ENCODE data around the gene NCLN. TPM values are rescaled to one million over a fixed set of nuclear protein-coding genes. Genes with fewer than 3 reads are reported as not detected.
"Not testable (repeated sequence)": the region's sequence is repeated elsewhere in the genome, so short reads cannot be mapped to it uniquely, and the experiment has no call there.

NCLN gene
- total RNA-seq, 4 donors from 2014 or later, result 27.1 to 83.4 (median 38.2) TPM

- DNase-seq (ENCODE audit: low spot score in 2 of 2), result no peak
- H3K4me1 ChIP-seq, result no peaks in the 10 kb centered on the region
- no peak overlapping the region for H3K4me3 ChIP-seq
- TF ChIP-seq POLR2A (IDR thresholded peaks at IDR 0.05) (no peak), EP300 (IDR thresholded peaks at IDR 0.05) (no peak)
- TF ChIP-seq, protein P1, sequence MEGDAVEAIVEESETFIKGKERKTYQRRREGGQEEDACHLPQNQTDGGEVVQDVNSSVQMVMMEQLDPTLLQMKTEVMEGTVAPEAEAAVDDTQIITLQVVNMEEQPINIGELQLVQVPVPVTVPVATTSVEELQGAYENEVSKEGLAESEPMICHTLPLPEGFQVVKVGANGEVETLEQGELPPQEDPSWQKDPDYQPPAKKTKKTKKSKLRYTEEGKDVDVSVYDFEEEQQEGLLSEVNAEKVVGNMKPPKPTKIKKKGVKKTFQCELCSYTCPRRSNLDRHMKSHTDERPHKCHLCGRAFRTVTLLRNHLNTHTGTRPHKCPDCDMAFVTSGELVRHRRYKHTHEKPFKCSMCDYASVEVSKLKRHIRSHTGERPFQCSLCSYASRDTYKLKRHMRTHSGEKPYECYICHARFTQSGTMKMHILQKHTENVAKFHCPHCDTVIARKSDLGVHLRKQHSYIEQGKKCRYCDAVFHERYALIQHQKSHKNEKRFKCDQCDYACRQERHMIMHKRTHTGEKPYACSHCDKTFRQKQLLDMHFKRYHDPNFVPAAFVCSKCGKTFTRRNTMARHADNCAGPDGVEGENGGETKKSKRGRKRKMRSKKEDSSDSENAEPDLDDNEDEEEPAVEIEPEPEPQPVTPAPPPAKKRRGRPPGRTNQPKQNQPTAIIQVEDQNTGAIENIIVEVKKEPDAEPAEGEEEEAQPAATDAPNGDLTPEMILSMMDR (IDR thresholded peaks at IDR 0.05), result no peak
- no peak overlapping the region for H3K27ac ChIP-seq
- 89 to 94% methylated on average over 34 to 40 of the region's 43 CpGs for WGBS, 2 donors
- peaks cover 0 to 87% (median 0%) of the 10 kb centered on the region in 3 donors for H3K36me3 ChIP-seq
- H3K9me3 ChIP-seq, result no peaks in the 10 kb centered on the region
- H3K27me3 ChIP-seq, result no peaks in the 10 kb centered on the region
Observed at GRCh38 chr19:3198901-3199700, 13.4 kb downstream of the NCLN start.

GRCh38 chr19:3201072-3201700, 15.5 kb downstream of the NCLN start:
- Histone ChIP-seq H3K4me3 (no peak overlapping the region), H3K36me3 (peaks cover 0 to 94% (median 2%) of the 10 kb centered on the region in 3 donors), H3K9me3 (no peaks in the 10 kb centered on the region), H3K27ac (no peak overlapping the region), H3K27me3 (no peaks in the 10 kb centered on the region), H3K4me1 (no peaks in the 10 kb centered on the region)
- WGBS, 2 donors, result 88 to 89% methylated on average over 16 to 39 of the region's 39 CpGs
- DNase-seq (ENCODE audit: low spot score in 2 of 2), result no peak
- no peak for TF ChIP-seq POLR2A (IDR thresholded peaks at IDR 0.05)
- TF ChIP-seq EP300 (IDR thresholded peaks at IDR 0.05), result no peak
- TF ChIP-seq, protein P1 (IDR thresholded peaks at IDR 0.05), result no peak

- WGBS, 2 donors, result 91 to 92% methylated on average over 13 of the region's 14 CpGs
- H3K9me3 ChIP-seq, result no peaks in the 10 kb centered on the region
- H3K4me1 ChIP-seq, result no peaks in the 10 kb centered on the region
- H3K4me3 ChIP-seq, result no peak overlapping the region
- H3K36me3 ChIP-seq, result peaks cover 0 to 94% (median 7%) of the 10 kb centered on the region in 3 donors
- no peak for DNase-seq (ENCODE audit: low spot score in 2 of 2)
- H3K27me3 ChIP-seq, result no peaks in the 10 kb centered on the region
- no peak overlapping the region for H3K27ac ChIP-seq
- TF ChIP-seq POLR2A (IDR thresholded peaks at IDR 0.05) (no peak), EP300 (IDR thresholded peaks at IDR 0.05) (no peak)
- TF ChIP-seq, protein P1 (IDR thresholded peaks at IDR 0.05), result no peak
Observed at GRCh38 chr19:3201911-3202310, 16.2 kb downstream of the NCLN start.

- Histone ChIP-seq H3K9me3 (no peaks in the 10 kb centered on the region), H3K36me3 (peaks cover 0 to 94% (median 8%) of the 10 kb centered on the region in 3 donors), H3K27me3 (no peaks in the 10 kb centered on the region), H3K27ac (no peak overlapping the region), H3K4me1 (no peaks in the 10 kb centered on the region), H3K4me3 (no peak overlapping the region)
- WGBS, 2 donors, result 86 to 87% methylated on average over 11 to 12 of the region's 12 CpGs
- TF ChIP-seq POLR2A (IDR thresholded peaks at IDR 0.05) (no peak), EP300 (IDR thresholded peaks at IDR 0.05) (no peak)
- TF ChIP-seq, protein P1 (IDR thresholded peaks at IDR 0.05), result no peak
- no peak for DNase-seq (ENCODE audit: low spot score in 2 of 2)
Observed at GRCh38 chr19:3202346-3202745, 16.6 kb downstream of the NCLN start.

- H3K27ac ChIP-seq; DNase-seq (ENCODE audit: low spot score in 2 of 2); H3K4me3 ChIP-seq; H3K27me3 ChIP-seq; H3K9me3 ChIP-seq; H3K4me1 ChIP-seq: not testable (repeated sequence)
- WGBS, 2 donors, result 88 to 91% methylated on average over 7 of the region's 7 CpGs
- peaks cover 0 to 94% (median 12%) of the 10 kb centered on the region in 3 donors for H3K36me3 ChIP-seq
Observed at GRCh38 chr19:3202895-3203294, 17.2 kb downstream of the NCLN start.
